Sigmoid colon (tissue), 7 donors: Measurements from ENCODE around the gene MEMO1. TPM values are rescaled to one million over a fixed set of nuclear protein-coding genes. Genes with fewer than 3 reads are reported as not detected.
"Not testable (repeated sequence)": the region's sequence is repeated elsewhere in the genome, so short reads cannot be mapped to it uniquely, and the experiment has no call there.

Experiments used
- DNase-seq: peaks from one replicate; pipeline ENCODE4 v3.0.0-alpha.2; 2019
- H3K27ac ChIP-seq, 4 donors: fragments of 200-600 bp; sonication (generic); one replicate each; pipeline ENCODE4 v1.5.1; 2016 to 2019; ENCODE audit warnings: mild to moderate bottlenecking in 1 of 4
- H3K27me3 ChIP-seq, 3 donors: fragments of 200-600 bp; sonication (generic); one replicate each; pipeline ENCODE4 v1.5.1; 2019; ENCODE audit warnings: mild to moderate bottlenecking in 1 of 3
- H3K36me3 ChIP-seq, 4 donors: fragments of 200-600 bp; sonication (generic); one replicate each; pipeline ENCODE4 v1.5.1; 2016 to 2019
- H3K4me1 ChIP-seq, 4 donors: fragments of 200-600 bp; sonication (generic); one replicate each; pipeline ENCODE4 v1.5.1; 2017 to 2019
- H3K4me3 ChIP-seq, 4 donors: fragments of 200-600 bp; sonication (generic); one replicate each; pipeline ENCODE4 v1.5.1; 2017 to 2019; ENCODE audit warnings: mild to moderate bottlenecking in 2 of 4, moderate library complexity in 1 of 4
- H3K9me3 ChIP-seq, 4 donors: fragments of 200-600 bp in 3 of 4; sonication (generic) in 3 of 4; one replicate each; pipeline versions ENCODE4 v1.5.1 to v1.6.1; 2013 to 2019
- CTCF ChIP-seq, 4 experiments: fragments of 450-650 bp in 3 of 4; fragments of 200-600 bp in 1 of 4; IDR thresholded peaks; one replicate each; pipeline ENCODE4 v1.5.1; 2016 to 2019; ENCODE audit warnings: antibody characterized with exemption in 4 of 4, mild to moderate bottlenecking in 3 of 4, moderate library complexity in 2 of 4
- EP300 ChIP-seq, 4 donors: sonication (generic); formaldehyde crosslinking; IDR thresholded peaks; one replicate each; pipeline ENCODE4 v1.6.1; 2017; ENCODE audit warnings: antibody characterized with exemption in 4 of 4
- POLR2A ChIP-seq, 2 donors: fragments of 450-650 bp; IDR thresholded peaks; one replicate each; pipeline ENCODE4 v1.6.1; 2016; ENCODE audit warnings: antibody characterized with exemption in 2 of 2, mild to moderate bottlenecking in 2 of 2, moderate library complexity in 2 of 2
- POLR2AphosphoS5 ChIP-seq, 4 donors: sonication (generic); formaldehyde crosslinking; IDR thresholded peaks; one replicate each; pipeline ENCODE4 v1.6.1; 2017; ENCODE audit warnings: antibody characterized with exemption in 4 of 4
- WGBS, 2 donors: extraction: QIAGEN DNeasy Blood & Tissue Kit; methylation state at CpG; one replicate each; pipeline ENCODE4 v1.1.7; 2013; 5-methylcytosine and 5-hydroxymethylcytosine counted together
- intact Hi-C: fragments of 100-400 bp; cut with DNase I; formaldehyde crosslinking; loops from one replicate; pipeline ENCODE4 v1.15.1; 2023
- polyA plus RNA-seq, 3 donors: library from polyadenylated mRNA; stranded (reverse); fragments of 200-250 nt; gene quantifications; one replicate each; pipeline ENCODE4 v1.2.3, GENCODE V29; 2013
- total RNA-seq, 4 donors: library from RNA; depleted of rRNA; stranded (reverse); fragments of >200 nt; gene quantifications; one replicate each; pipeline ENCODE4 v1.1.0, GENCODE V29; 2016
- donor health status: healthy with polysubstance abuse.
- donor health status: Bipolar disorder and iron deficiency.
- donor health status: healthy.

The MEMO1 gene
- total and polyA plus RNA-seq, 7 donors, result 18.3 to 39.6 (median 29.6) TPM

- no peaks in the 10 kb centered on the region for H3K36me3 ChIP-seq
- H3K4me1 ChIP-seq, result no peaks in the 10 kb centered on the region
- intact Hi-C loops, result no loop called here
- H3K27me3 ChIP-seq, result no peaks in the 10 kb centered on the region
- no peaks in the 10 kb centered on the region for H3K9me3 ChIP-seq
- H3K27ac ChIP-seq, result no peak overlapping the region
- WGBS, 2 donors, result 91 to 96% methylated on average over 2 of the region's 2 CpGs
- no peak overlapping the region for H3K4me3 ChIP-seq
- DNase-seq, result no peak
- TF ChIP-seq POLR2AphosphoS5 (IDR thresholded peaks at IDR 0.05) (no peak), EP300 (IDR thresholded peaks at IDR 0.05) (no peak), CTCF (IDR thresholded peaks at IDR 0.05) (no peak), POLR2A (IDR thresholded peaks at IDR 0.05) (no peak)
Observed at GRCh38 chr2:31972059-31972458, 38.7 kb downstream of the MEMO1 start.

- DNase-seq, result no peak
- Histone ChIP-seq H3K27me3 (no peaks in the 10 kb centered on the region), H3K4me1 (no peaks in the 10 kb centered on the region), H3K27ac (no peak overlapping the region), H3K9me3 (no peaks in the 10 kb centered on the region), H3K4me3 (no peak overlapping the region), H3K36me3 (no peaks in the 10 kb centered on the region)
- 95 to 97% methylated on average over 4 of the region's 4 CpGs for WGBS, 2 donors
- intact Hi-C loops, result no loop called here
- TF ChIP-seq POLR2AphosphoS5 (IDR thresholded peaks at IDR 0.05) (no peak), POLR2A (IDR thresholded peaks at IDR 0.05) (no peak), CTCF (IDR thresholded peaks at IDR 0.05) (no peak), EP300 (IDR thresholded peaks at IDR 0.05) (no peak)
Observed at GRCh38 chr2:31969178-31969577, 41.6 kb downstream of the MEMO1 start.

- 98% methylated on average over 1 of the region's 1 CpG for WGBS, 2 donors
- Histone ChIP-seq H3K27me3 (no peaks in the 10 kb centered on the region), H3K9me3 (no peaks in the 10 kb centered on the region), H3K27ac (no peak overlapping the region), H3K4me3 (no peak overlapping the region), H3K4me1 (no peaks in the 10 kb centered on the region), H3K36me3 (no peaks in the 10 kb centered on the region)
- TF ChIP-seq POLR2A (IDR thresholded peaks at IDR 0.05) (no peak), CTCF (IDR thresholded peaks at IDR 0.05) (no peak), EP300 (IDR thresholded peaks at IDR 0.05) (no peak), POLR2AphosphoS5 (IDR thresholded peaks at IDR 0.05) (no peak)
- intact Hi-C loops, result no loop called here
- no peak for DNase-seq
Observed at GRCh38 chr2:31967790-31968189, 43.0 kb downstream of the MEMO1 start.

- H3K36me3 ChIP-seq, H3K27ac ChIP-seq, H3K27me3 ChIP-seq, DNase-seq, H3K9me3 ChIP-seq, H3K4me3 ChIP-seq, H3K4me1 ChIP-seq, intact Hi-C loops: not testable (repeated sequence)
- 94 to 95% methylated on average over 6 of the region's 6 CpGs for WGBS, 2 donors
Observed at GRCh38 chr2:31966402-31966801, 44.4 kb downstream of the MEMO1 start.

- WGBS, 2 donors, result 96 to 97% methylated on average over 5 of the region's 5 CpGs
- H3K4me3 ChIP-seq, result no peak overlapping the region
- H3K9me3 ChIP-seq, result no peaks in the 10 kb centered on the region
- no peak overlapping the region for H3K27ac ChIP-seq
- TF ChIP-seq POLR2AphosphoS5 (IDR thresholded peaks at IDR 0.05) (no peak), EP300 (IDR thresholded peaks at IDR 0.05) (no peak), CTCF (IDR thresholded peaks at IDR 0.05) (no peak), POLR2A (IDR thresholded peaks at IDR 0.05) (no peak)
- H3K36me3 ChIP-seq, result no peaks in the 10 kb centered on the region
- DNase-seq, result no peak
- H3K27me3 ChIP-seq, result no peaks in the 10 kb centered on the region
- H3K4me1 ChIP-seq, result peaks cover 0 to 6% (median 0%) of the 10 kb centered on the region in 4 donors
- intact Hi-C loops, result no loop called here
Observed at GRCh38 chr2:31965094-31965493, 45.7 kb downstream of the MEMO1 start.
